Limb (tissue), 2 donors: ENCODE measurements around the gene SLC6A3.
"Not testable (repeated sequence)": the region's sequence is repeated elsewhere in the genome, so short reads cannot be mapped to it uniquely, and the experiment has no call there.

Experiments
- DNase-seq, 2 donors: peaks; one replicate each; pipeline ENCODE4 v3.0.0-alpha.2; 2016; ENCODE audit errors: extremely low spot score in 2 of 2

Gene SLC6A3

GRCh38 chr5:1478271-1479035, 33.2 kb upstream of the SLC6A3 start:
- DNase-seq: no peak

DNA sequence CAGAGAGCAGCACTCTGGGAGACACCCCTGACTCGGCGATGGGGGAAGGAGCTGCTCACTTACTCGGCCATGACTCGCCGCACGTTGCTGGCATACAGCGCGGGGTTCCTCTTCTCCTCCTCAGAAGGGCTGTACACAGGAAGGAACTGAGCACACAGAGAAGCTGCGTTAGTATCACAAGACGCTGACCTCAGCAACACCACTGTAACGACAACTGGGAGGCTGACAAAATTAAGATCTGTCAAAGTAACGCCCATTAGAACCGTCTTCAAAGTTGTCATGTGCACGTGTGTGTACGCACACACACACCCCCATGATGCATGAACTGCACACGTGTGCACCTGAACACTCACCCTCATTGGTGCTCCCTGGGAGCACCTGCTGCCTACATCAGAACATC, 32.1 kb upstream of the SLC6A3 start:
- no peak for DNase-seq

GRCh38 chr5:1476967-1477310, 31.7 kb upstream of the SLC6A3 start:
- no peak for DNase-seq

DNA sequence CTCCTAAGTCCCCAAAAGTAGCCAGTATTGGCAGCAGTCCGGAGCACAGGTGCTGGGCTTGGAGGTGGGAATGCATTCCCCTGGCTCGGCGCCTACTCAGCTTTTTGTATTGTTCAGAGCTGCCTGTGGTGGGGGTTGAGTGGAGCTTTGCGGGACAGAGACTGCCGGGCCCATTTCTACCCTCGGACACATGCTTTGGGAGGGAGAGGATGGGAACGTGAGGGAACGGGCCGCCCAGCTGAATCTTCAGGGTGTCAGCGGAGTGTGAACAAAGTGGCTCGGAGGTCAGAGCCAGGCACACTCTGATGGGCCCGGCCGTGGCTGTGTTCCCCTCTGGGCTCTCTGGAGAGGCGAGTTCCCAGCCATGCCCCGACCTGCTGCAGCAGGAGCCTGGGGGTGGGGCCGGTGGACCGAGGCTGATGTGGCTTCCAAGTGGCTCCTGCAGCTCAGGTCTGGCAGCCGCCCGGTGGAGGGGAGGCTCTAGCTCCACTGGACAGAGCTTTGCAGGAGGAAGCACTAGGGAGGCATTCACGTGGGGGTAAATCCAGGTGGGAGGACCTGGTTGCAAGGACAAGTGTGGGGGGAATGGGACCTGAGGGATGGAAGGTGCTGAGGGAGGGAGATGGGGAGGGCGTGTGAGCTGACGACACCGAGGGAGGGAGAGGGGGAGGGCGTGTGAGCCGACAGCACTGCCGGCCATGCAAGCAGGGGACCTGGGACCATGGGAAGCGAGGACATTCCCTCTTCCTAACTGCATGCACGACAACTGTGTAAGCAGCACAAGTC, 31.1 kb upstream of the SLC6A3 start:
- DNase-seq: no peak

GRCh38 chr5:1475544-1475900, 30.3 kb upstream of the SLC6A3 start:
- DNase-seq: not testable (repeated sequence)

DNA sequence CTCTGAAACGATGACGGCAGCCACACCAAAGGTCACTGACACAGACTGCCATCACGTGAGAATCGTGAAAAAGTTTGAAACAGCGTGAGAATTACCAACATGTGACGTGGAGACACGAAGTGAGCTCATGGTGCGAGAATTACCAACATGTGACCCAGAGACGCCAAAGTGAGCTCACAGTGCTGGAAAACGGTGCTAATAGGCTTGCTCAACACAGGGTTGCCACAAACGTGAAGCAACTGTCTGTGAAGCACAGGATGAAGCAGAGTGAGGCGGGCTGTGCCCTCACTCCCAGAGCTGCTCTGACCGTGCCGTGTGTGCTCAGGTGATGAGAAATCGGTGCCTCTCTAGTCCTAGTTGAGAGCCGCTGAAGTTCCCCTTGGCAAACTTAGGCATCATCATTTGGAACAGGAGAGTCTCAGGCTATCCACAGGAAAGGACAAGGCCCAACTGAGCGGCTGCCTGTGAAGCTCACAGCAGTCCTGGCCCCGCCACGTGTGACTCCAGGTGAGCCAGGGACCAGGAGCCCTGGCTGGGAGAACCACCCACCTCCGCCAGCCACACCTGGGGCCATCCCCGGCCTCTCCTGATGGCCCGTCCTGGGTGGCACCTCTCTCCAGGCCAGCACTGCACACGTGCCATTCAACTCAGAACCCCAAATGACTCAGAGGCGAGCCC, 29.8 kb upstream of the SLC6A3 start:
- DNase-seq: no peak

DNA sequence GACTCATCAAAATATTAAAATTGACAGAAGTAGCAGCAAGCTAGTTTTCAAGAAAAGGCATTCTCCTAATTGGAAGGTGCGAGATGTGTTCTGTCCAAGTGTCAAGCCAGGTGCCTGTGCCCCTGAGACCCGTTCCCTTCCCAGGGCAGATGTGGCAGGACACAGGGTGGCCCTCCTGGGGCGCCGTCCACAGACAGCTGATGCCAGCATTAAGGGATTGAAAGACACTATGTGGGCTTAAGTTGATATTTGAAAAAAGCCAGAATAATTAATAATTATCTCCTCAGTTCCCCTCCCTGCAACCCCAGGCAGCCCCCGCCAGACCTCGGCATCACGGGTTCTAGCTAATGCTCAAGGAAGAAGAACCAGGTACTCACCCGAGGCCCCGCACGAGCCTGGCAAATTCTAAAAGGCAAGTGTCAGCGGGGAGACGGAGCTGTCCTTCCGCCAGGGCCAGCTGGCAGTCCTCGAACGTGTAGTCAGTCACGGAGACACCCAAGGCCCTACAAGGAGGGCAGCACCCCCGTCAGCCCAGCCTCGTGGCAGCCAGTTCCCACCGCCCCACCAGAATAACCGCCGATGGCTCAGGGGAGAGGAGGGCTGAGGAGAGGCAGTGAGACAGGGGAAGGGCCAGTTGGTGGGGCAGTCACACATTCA, 29.1 kb upstream of the SLC6A3 start:
- DNase-seq: no peak

- DNase-seq: no peak
Observed at GRCh38 chr5:1473746-1474145, 28.5 kb upstream of the SLC6A3 start.

- DNase-seq: no peak
Observed at GRCh38 chr5:1472964-1473628, 27.9 kb upstream of the SLC6A3 start.

- DNase-seq: no peak
Observed at GRCh38 chr5:1471997-1472963, 27.0 kb upstream of the SLC6A3 start.

- DNase-seq: no peak
Observed at GRCh38 chr5:1471240-1471853, 26.1 kb upstream of the SLC6A3 start.

- DNase-seq: no peak
Observed at GRCh38 chr5:1470762-1471211, 25.5 kb upstream of the SLC6A3 start.

DNA sequence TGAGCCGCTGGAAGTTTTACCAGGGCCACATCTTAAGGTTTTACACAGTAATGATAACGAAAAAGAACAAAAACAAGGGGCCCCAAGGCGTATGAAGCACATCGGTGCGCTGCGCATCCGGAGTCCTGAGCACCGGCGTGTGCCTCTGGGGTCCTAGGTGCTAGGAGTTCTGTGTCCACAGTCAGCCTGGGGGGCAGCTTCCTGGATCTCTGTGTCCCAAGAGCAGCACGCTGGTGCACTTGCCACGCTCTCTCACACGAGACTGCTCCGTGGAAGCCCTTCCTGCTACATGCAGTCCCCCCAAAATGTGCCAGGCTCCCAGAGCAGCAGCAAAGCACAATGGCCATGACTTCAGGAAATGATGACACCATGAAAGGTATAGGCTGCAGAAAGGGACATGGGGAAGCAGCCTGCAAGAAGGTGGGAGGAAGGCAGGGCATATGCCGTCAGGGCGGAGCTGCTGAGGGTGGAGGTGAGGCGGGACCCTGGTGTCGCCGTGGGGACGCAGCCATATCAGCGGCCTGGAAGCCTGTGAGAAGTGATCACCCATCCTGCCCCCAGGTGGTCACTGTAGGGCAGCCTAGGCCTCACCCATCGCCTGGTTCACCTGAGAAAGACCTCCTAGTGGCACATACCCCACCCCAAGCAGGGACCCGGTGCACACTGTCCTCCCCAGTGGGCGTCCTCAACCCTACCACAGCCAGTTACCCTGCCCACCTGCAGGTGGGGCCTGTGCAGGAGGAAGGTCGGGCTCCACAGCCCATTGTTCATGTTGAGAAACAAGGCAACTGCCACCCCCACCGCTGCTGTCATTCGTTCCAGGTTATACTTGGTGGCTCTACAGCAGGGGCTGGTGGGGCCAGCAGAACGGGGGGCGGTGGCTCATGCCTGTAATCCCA, 23.6 kb upstream of the SLC6A3 start:
- DNase-seq: no peak

GRCh38 chr5:1468247-1468612, 23.0 kb upstream of the SLC6A3 start:
- DNase-seq: no peak

GRCh38 chr5:1467341-1468246, 22.4 kb upstream of the SLC6A3 start:
- no peak for DNase-seq

DNA sequence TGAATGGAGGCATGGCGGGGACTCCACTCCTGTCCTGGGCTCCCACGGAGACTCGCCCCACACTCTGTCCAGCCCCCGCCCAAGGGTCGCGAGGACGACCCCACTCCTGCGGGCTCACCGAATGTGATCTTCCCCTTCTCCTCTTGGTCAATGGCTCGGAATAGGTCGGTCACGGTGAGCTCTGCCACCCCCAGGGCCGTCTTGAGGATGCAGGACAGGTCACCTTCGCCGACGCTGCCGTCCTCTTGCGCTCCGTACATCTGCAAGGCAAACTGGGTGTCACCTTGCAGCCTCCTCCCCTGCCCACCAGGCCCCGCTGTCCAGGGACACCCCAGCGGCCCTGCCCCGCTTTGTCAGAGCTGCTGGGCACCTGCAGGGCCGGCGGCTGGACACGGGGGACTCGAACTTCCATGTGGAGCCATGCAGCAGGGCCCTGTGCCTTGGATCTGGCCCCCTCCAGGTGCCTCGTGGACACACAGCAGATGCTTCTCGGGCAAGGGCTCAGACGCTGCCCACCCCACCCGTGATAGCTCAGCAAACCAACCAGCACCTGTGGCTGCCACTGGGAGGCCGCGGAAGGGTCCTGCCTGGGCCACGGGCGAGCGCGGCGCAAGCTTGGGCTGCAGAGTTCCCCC, 21.5 kb upstream of the SLC6A3 start:
- no peak for DNase-seq

DNA sequence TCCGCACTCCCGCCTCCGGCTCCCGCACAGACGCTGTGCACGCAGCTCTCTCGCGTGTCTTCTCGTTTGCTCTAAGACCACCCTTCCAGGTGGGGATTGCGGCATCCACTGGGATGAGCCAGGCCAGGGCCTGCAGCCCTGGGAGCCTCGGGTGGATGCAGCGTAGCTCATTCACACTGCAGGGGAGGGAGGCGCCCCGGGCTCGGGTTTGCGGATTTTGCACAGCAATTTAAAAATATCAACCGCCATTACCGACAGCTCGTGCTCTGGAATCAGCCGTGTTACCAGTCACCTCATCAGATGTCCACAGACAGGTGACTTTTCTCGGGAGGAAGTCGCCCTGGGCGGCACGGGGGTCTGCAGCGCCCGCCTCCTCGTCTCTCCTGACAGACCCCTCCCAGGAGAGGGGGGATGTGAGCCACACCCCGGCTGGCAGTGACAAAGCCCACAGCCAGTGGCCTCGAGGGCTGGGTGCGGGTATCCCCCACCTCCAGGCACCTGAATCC, 20.8 kb upstream of the SLC6A3 start:
- DNase-seq: no peak
